GM12892 (cell line): Measurements from ENCODE around the gene RSPH9.

ENCODE experiments used
- POLR2A ChIP-seq: IDR thresholded peaks from 2 replicates; pipeline ENCODE4 v1.6.1; 2011; ENCODE audit warnings: low read depth, low read length, control low read depth
- POLR2AphosphoS5 ChIP-seq: IDR thresholded peaks from 2 replicates; pipeline ENCODE4 v1.6.1; 2011; ENCODE audit warnings: low read depth, low read length, control low read depth
- TAF1 ChIP-seq: IDR thresholded peaks from 2 replicates; pipeline ENCODE4 v1.6.1; 2011; ENCODE audit warnings: low read depth, mild to moderate bottlenecking, control low read depth, low read length, borderline replicate concordance

DNA sequence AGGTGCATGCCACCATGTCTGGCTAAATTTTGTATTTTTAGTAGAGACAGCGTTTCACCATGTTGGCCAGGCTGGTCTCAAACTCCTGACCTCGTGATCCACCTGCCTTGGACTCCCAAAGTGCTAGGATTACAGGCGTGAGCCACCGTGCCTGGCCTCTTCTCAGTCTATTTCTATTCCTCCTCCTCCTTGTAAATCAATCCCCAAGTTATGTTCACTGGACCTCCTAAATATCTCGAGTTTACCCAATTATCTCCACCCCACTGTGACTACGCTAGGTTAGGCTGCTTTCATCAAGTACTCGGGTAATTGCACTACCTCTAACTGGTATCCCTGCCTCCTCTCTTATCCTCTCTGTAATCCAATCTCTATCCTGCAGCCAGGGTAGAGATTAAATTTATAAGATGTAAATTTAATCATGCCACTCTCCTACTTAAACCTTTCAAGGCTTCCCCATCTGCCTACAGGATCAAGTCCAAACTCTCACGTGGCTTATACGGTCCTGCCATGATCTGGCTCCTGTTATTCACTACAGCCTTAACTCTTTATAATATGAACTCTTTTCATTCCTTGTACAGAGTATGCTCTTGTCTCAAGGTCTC lies 10.0 kb upstream of the RSPH9 start:
- TF ChIP-seq POLR2A (no peak), TAF1 (no peak), POLR2AphosphoS5 (no peak)
